B cell (primary cell): Measurements from ENCODE around the gene TMEM108. TPM values are rescaled to one million over a fixed set of nuclear protein-coding genes. Genes with fewer than 3 reads are reported as not detected.

Experiments
- ATAC-seq: fragments of 200-7000 bp; cut with Tn5 transposase; one replicate; pipeline ENCODE4 v1.10.0; 2021; ENCODE audit warnings: low read depth, mild to moderate bottlenecking, moderate number of reproducible peaks, moderate library complexity
- CTCF ChIA-PET: fragments of 350-600 bp; sonication (Branson Sonifier 250); formaldehyde crosslinking; loops from one replicate; lab custom pipeline; 2021; ENCODE audit warnings: antibody characterized with exemption, inconsistent platforms; lab: Charles Lee
- POLR2A ChIA-PET: fragments of 350-600 bp; sonication (Branson Sonifier 250); formaldehyde crosslinking; loops from one replicate; lab custom pipeline; 2021; ENCODE audit warnings: antibody characterized with exemption; lab: Charles Lee
- DNase-seq: peaks from one replicate; pipeline ENCODE4 v3.0.0; 2013
- H2AFZ ChIP-seq: 2 replicates; pipeline ENCODE4 v1.6.1; 2012; ENCODE audit warnings: mild to moderate bottlenecking, low read depth, low read length; ENCODE audit not compliant: insufficient read depth, poor library complexity, severe bottlenecking
- H3K27ac ChIP-seq, 2 donors: 1 replicate in 1 of 2; 2 replicates in 1 of 2; pipeline ENCODE4 v1.5.1; 2012 to 2013; ENCODE audit warnings: low read length in 2 of 2, mild to moderate bottlenecking in 2 of 2, moderate library complexity in 1 of 2
- H3K27me3 ChIP-seq, 4 experiments: fragments of 200-600 bp in 1 of 4; sonication (generic) in 1 of 4; replicated peaks in 1 of 4; 1 replicate in 2 of 4; 2 replicates in 2 of 4; pipeline versions ENCODE4 v1.6.1 to v1.7.0; 2013 to 2016; ENCODE audit warnings: low read length in 3 of 4, mild to moderate bottlenecking in 2 of 4, mixed read lengths in 1 of 4, moderate library complexity in 1 of 4; ENCODE audit not compliant: insufficient read depth in 4 of 4, control insufficient read depth in 3 of 4; ENCODE audit errors: control extremely low read depth in 1 of 4
- H3K36me3 ChIP-seq, 2 experiments: replicated peaks in 1 of 2; 1 replicate in 1 of 2; 2 replicates in 1 of 2; pipeline versions ENCODE4 v1.6.1 to v1.7.1; 2013; ENCODE audit warnings: low read length in 1 of 2; ENCODE audit not compliant: insufficient read depth in 2 of 2, control insufficient read depth in 1 of 2; ENCODE audit errors: control extremely low read depth in 1 of 2, extremely low read depth in 1 of 2
- H3K4me1 ChIP-seq, 2 donors: fragments of 200-600 bp in 1 of 2; sonication (generic) in 1 of 2; 1 replicate in 1 of 2; 2 replicates in 1 of 2; pipeline versions ENCODE4 v1.5.1 to v1.6.1; 2013 to 2017; ENCODE audit warnings: low read length in 2 of 2; ENCODE audit not compliant: control insufficient read depth in 2 of 2, insufficient read depth in 2 of 2
- H3K4me2 ChIP-seq: replicated peaks from 2 replicates; pipeline ENCODE3; 2012; ENCODE audit warnings: mild to moderate bottlenecking, low read depth, low read length; ENCODE audit not compliant: poor library complexity, severe bottlenecking
- H3K4me3 ChIP-seq, 5 experiments: fragments of 200-600 bp in 1 of 5; sonication (generic) in 1 of 5; 1 replicate in 3 of 5; 2 replicates in 2 of 5; pipeline versions ENCODE4 v1.5.1 to v1.7.0; 2011 to 2016; ENCODE audit warnings: low read length in 4 of 5, mild to moderate bottlenecking in 4 of 5, low read depth in 2 of 5, control low read depth in 1 of 5, moderate library complexity in 1 of 5; ENCODE audit not compliant: insufficient read depth in 1 of 5; ENCODE audit errors: control extremely low read depth in 1 of 5, extremely low read depth in 1 of 5
- H3K79me2 ChIP-seq: fragments of 200-600 bp; sonication (generic); one replicate; pipeline ENCODE4 v1.6.0; 2016; ENCODE audit warnings: low read length; ENCODE audit not compliant: control insufficient read depth, insufficient read depth
- H3K9ac ChIP-seq: fragments of 200-600 bp; sonication (generic); 2 replicates; pipeline ENCODE4 v1.6.1; 2017; ENCODE audit warnings: mild to moderate bottlenecking, low read length, moderate library complexity
- H3K9me3 ChIP-seq, 3 donors: one replicate each; pipeline versions ENCODE4 v1.6.1 to v1.7.1; 2013; ENCODE audit warnings: low read length in 2 of 3; ENCODE audit not compliant: control insufficient read depth in 2 of 3, insufficient read depth in 1 of 3; ENCODE audit errors: control extremely low read depth in 1 of 3
- H4K20me1 ChIP-seq: 2 replicates; pipeline ENCODE4 v1.6.0; 2012; ENCODE audit warnings: mild to moderate bottlenecking, low read length; ENCODE audit not compliant: insufficient read depth, control insufficient read depth, poor library complexity, severe bottlenecking
- H3K27ac Mint-ChIP-seq: one replicate; pipeline ENCODE4 v1.8.0; 2021; ENCODE audit warnings: mixed read lengths
- H3K27me3 Mint-ChIP-seq: one replicate; pipeline ENCODE4 v1.8.0; 2021; ENCODE audit warnings: mixed read lengths
- H3K4me1 Mint-ChIP-seq: one replicate; pipeline ENCODE4 v1.8.0; 2021; ENCODE audit warnings: mixed read lengths
- H3K4me3 Mint-ChIP-seq: one replicate; pipeline ENCODE4 v1.8.0; 2021; ENCODE audit warnings: mixed read lengths
- H3K9me3 Mint-ChIP-seq: one replicate; pipeline ENCODE4 v1.8.0; 2022; ENCODE audit warnings: mixed read lengths; ENCODE audit not compliant: insufficient read depth
- EZH2 ChIP-seq: IDR thresholded peaks from 2 replicates; pipeline ENCODE4 v1.6.1; 2012; ENCODE audit warnings: borderline replicate concordance, low read depth, mild to moderate bottlenecking, moderate library complexity, low read length; ENCODE audit not compliant: insufficient read depth, poor library complexity, severe bottlenecking
- WGBS: methylation state at CpG from one replicate; pipeline ENCODE4 v1.1.5; 2013; ENCODE audit warnings: missing lambda C conversion rate; ENCODE audit not compliant: insufficient coverage; 5-methylcytosine and 5-hydroxymethylcytosine counted together
- intact Hi-C: fragments of 100-400 bp; cut with micrococcal nuclease; formaldehyde crosslinking; loops from one replicate; pipeline ENCODE4 v1.10.0; 2022
- polyA plus RNA-seq: library from polyadenylated mRNA; depleted of rRNA; stranded (reverse); fragments of >200 nt; gene quantifications from 2 replicates; pipeline ENCODE4 v1.2.3, GENCODE V29; 2012
- total RNA-seq, 2 donors: library from RNA; stranded (reverse); fragments of 120-200 nt in 1 of 2; gene quantifications; 1 replicate in 1 of 2; 2 replicates in 1 of 2; pipeline versions ENCODE4 v1.2.3 to v1.2.4, GENCODE V29; 2013 to 2022
- TF ChIP-seq, protein P1 (sequence below): fragments of 200-600 bp; IDR thresholded peaks from one replicate; pipeline ENCODE4 v1.8.0; 2022; ENCODE audit warnings: antibody characterized with exemption, mild to moderate bottlenecking

The TMEM108 gene
- total and polyA plus RNA-seq, 2 donors (not counting 1 experiment from before 2014, with no cell fraction given) = not detected

DNA sequence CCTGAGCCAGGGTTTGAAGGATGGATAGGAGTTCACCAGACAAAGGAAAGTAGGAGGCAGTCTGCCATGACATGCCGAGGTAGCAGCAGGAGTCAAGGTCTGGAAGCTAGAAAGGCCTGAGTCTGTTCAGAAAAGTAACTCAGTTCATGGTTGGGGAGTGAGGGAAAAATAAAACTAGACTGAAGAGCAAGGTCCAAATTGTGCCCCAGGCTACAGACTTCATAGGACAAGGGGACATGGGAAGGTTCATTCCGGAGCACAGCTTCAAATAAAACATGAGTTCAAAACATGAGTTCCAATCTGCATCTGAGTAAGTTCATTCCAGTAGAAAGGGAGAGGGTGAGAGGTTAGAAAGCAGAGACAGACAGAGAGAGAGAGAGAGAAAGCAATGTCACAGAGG is 401.4 kb downstream of the TMEM108 start:
- H4K20me1 ChIP-seq = no peaks in the 10 kb centered on the region
- H2AFZ ChIP-seq = no peak overlapping the region
- no peak overlapping the region for H3K9ac ChIP-seq
- ChIA-PET POLR2A (no interaction called here), CTCF (no interaction called here)
- intact Hi-C loops = no loop called here
- no peaks in the 10 kb centered on the region for H3K27me3 Mint-ChIP-seq
- H3K4me3 Mint-ChIP-seq = no peak overlapping the region
- peaks cover 19 to 23% of the 10 kb centered on the region in 2 donors for H3K4me1 ChIP-seq
- TF ChIP-seq, protein P1, sequence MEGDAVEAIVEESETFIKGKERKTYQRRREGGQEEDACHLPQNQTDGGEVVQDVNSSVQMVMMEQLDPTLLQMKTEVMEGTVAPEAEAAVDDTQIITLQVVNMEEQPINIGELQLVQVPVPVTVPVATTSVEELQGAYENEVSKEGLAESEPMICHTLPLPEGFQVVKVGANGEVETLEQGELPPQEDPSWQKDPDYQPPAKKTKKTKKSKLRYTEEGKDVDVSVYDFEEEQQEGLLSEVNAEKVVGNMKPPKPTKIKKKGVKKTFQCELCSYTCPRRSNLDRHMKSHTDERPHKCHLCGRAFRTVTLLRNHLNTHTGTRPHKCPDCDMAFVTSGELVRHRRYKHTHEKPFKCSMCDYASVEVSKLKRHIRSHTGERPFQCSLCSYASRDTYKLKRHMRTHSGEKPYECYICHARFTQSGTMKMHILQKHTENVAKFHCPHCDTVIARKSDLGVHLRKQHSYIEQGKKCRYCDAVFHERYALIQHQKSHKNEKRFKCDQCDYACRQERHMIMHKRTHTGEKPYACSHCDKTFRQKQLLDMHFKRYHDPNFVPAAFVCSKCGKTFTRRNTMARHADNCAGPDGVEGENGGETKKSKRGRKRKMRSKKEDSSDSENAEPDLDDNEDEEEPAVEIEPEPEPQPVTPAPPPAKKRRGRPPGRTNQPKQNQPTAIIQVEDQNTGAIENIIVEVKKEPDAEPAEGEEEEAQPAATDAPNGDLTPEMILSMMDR = no peak
- TF ChIP-seq EZH2 = no peak
- H3K79me2 ChIP-seq = no peaks in the 10 kb centered on the region
- H3K36me3 ChIP-seq = no peaks in the 10 kb centered on the region
- ATAC-seq = no peak
- H3K27ac ChIP-seq = no peak overlapping the region
- no peak overlapping the region for H3K4me2 ChIP-seq
- 100% methylated on average over 2 of the region's 2 CpGs for WGBS
- peaks cover 0 to 8% (median 3%) of the 10 kb centered on the region in 3 donors for H3K9me3 ChIP-seq
- no peak overlapping the region for H3K4me3 ChIP-seq
- no peaks in the 10 kb centered on the region for H3K27me3 ChIP-seq
- H3K4me1 Mint-ChIP-seq = peaks cover 32% of the 10 kb centered on the region
- peak overlapping the region; percentile 4 for H3K27ac Mint-ChIP-seq
- no peak for DNase-seq
- H3K9me3 Mint-ChIP-seq = no peaks in the 10 kb centered on the region

GRCh38 chr3:133440652-133441051 is 402.5 kb downstream of the TMEM108 start:
- no peak for ATAC-seq
- no peaks in the 10 kb centered on the region for H3K27me3 ChIP-seq
- H3K4me1 ChIP-seq = peaks cover 19 to 27% of the 10 kb centered on the region in 2 donors
- no peak overlapping the region for H3K27ac Mint-ChIP-seq
- no peak overlapping the region for H3K4me2 ChIP-seq
- CTCF ChIA-PET = no interaction called here
- peaks cover 38% of the 10 kb centered on the region for H3K4me1 Mint-ChIP-seq
- no peak overlapping the region for H3K4me3 ChIP-seq
- no peak for TF ChIP-seq EZH2
- TF ChIP-seq, protein P1 = no peak
- no peaks in the 10 kb centered on the region for H3K27me3 Mint-ChIP-seq
- intact Hi-C loops = loop anchor here (10.0 kb wide), 1 partner anchor 364 kb away; the partner anchor contains the start of gene SRPRB
- H3K79me2 ChIP-seq = no peaks in the 10 kb centered on the region
- no peaks in the 10 kb centered on the region for H3K9me3 Mint-ChIP-seq
- H3K4me3 Mint-ChIP-seq = no peak overlapping the region
- no peaks in the 10 kb centered on the region for H4K20me1 ChIP-seq
- no peak for DNase-seq
- no peaks in the 10 kb centered on the region for H3K36me3 ChIP-seq
- POLR2A ChIA-PET = no interaction called here
- H3K9me3 ChIP-seq = peaks cover 0 to 8% (median 3%) of the 10 kb centered on the region in 3 donors
- no peak overlapping the region for H2AFZ ChIP-seq
- H3K27ac ChIP-seq = no peak overlapping the region
- 83% methylated on average over 1 of the region's 2 CpGs for WGBS
- H3K9ac ChIP-seq = no peak overlapping the region
